ENCODE data around the gene SOX6.

- TF ChIP-seq CTCF (conservative IDR thresholded peaks at IDR 0.05 in 1 of 2, IDR thresholded peaks at IDR 0.05 in 1 of 2; ENCODE audit: low read depth in 1 of 2, low read length in 2 of 2) (no peak), EZH2 (IDR thresholded peaks at IDR 0.05; ENCODE audit: low read length, missing control alignments) (no peak)
Observed at GRCh38 chr11:16364254-16364653, 7.9 kb upstream of the SOX6 start.

All from fibroblast of lung (primary cell).